ENCODE measurements around the gene SUPT4H1. TPM values are rescaled to one million over a fixed set of nuclear protein-coding genes. Genes with fewer than 3 reads are reported as not detected.
A peak's percentile ranks its signal among the peaks of the same experiment; 100 is the strongest.

Gene SUPT4H1
- total RNA-seq, 1 donor from 2014 or later, result 82.4 TPM

GRCh38 chr17:58317421-58318064 lies 34.5 kb downstream of the SUPT4H1 start:
- ATAC-seq (peak; percentile 67 to 79), DNase-seq (no peak)
- Histone ChIP-seq H3K9me3 (no peaks in the 10 kb centered on the region), H3K27ac (no peak overlapping the region), H3K4me1 (no peaks in the 10 kb centered on the region), H3K36me3 (no peaks in the 10 kb centered on the region), H3K27me3 (ENCODE audit: low read depth) (no peaks in the 10 kb centered on the region), H3K4me3 (no peak overlapping the region)
- TF ChIP-seq CTCF (IDR thresholded peaks at IDR 0.05), result peak; percentile 59
- intact Hi-C loops (cut with DNase I), result no loop called here

DNA sequence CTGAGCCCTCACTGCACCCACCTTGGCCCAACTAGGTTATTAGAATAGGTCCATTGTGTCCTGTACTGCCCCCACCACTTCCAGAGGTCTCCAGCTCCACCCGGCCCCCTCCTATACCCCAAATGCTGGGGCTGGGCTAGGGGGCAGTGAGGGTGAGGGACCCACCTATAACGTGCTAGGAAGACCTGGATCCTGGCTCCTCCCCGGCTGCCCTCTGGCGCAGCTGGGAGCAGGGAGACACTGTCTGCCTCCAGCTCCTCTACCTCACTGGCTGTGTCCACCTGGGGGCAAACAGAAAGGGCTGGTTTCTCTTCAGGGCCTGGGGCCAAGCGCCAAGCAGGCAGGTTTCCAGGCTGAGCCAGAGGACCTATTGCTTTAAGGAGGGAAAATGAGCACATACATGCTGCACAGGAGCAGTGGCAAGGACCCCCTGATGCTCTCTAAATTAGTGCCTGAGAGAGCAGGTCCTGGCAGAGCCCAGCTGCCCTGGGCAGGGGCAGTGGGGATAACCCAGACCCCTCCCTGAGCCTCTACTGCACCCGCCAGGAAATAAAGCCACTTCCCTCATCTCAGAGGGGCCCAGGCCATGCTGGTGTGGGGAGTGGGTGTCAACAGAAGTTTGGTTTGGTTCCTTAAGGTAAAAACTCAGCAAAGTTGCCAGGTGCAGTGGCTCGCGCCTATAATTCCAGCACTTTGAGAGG lies 35.6 kb downstream of the SUPT4H1 start:
- H3K4me3 ChIP-seq, result no peak overlapping the region
- no peaks in the 10 kb centered on the region for H3K36me3 ChIP-seq
- H3K9me3 ChIP-seq, result no peaks in the 10 kb centered on the region
- H3K27ac ChIP-seq, result no peak overlapping the region
- DNase-seq (no peak), ATAC-seq (no peak)
- intact Hi-C loops (cut with DNase I), result no loop called here
- TF ChIP-seq CTCF (IDR thresholded peaks at IDR 0.05), result no peak
- no peaks in the 10 kb centered on the region for H3K4me1 ChIP-seq
- H3K27me3 ChIP-seq (ENCODE audit: low read depth), result no peaks in the 10 kb centered on the region

DNA sequence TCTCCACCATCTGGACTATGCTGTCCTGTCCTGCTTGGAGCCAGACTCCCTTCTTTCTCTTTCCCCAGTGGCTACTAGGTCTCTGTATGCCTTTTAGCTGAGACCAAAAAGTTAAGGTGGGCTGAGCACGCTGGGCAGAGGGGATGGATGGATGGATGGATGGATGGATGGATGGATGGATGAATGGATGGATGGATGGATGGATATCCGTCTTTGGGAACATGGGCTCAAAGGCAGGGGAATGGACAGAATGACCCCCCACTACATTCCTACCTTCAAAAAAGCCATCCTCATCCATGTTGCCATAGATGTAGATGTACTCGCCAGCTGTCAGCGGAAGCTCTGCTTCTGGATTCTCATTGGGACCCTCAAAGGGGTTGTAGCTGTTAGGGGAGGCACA lies 36.3 kb downstream of the SUPT4H1 start:
- Histone ChIP-seq H3K9me3 (no peaks in the 10 kb centered on the region), H3K27ac (no peak overlapping the region), H3K4me1 (no peaks in the 10 kb centered on the region), H3K27me3 (ENCODE audit: low read depth) (no peaks in the 10 kb centered on the region), H3K4me3 (no peak overlapping the region), H3K36me3 (no peaks in the 10 kb centered on the region)
- DNase-seq, result no peak
- ATAC-seq, result no peak
- no peak for TF ChIP-seq CTCF (IDR thresholded peaks at IDR 0.05)
- intact Hi-C loops (cut with DNase I), result no loop called here

DNA sequence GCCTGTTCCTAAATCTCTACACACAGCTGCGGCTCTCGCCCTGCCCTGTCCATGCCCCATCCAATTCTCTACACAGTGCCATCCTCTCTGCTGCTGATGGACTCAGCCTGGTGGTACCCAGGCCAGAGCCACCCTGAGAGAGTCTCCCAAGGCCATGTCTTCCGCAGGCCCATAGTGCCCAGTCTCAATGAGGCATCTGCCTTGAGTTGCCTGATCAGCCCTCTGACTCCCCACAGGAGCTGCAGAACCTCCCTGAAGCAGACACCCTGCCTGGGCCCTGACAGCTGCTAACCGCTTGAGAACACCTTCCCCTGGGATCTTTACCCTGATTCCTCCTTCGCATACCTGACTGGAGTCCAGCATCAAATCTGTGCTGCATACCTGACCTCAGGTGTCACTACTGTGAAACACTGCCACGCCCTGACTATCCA lies 36.7 kb downstream of the SUPT4H1 start:
- no peak overlapping the region for H3K27ac ChIP-seq
- H3K9me3 ChIP-seq, result no peaks in the 10 kb centered on the region
- ATAC-seq (no peak), DNase-seq (no peak)
- H3K27me3 ChIP-seq (ENCODE audit: low read depth), result no peaks in the 10 kb centered on the region
- no peak for TF ChIP-seq CTCF (IDR thresholded peaks at IDR 0.05)
- no peaks in the 10 kb centered on the region for H3K4me1 ChIP-seq
- intact Hi-C loops (cut with DNase I), result no loop called here
- no peak overlapping the region for H3K4me3 ChIP-seq
- no peaks in the 10 kb centered on the region for H3K36me3 ChIP-seq

- ATAC-seq (no peak), DNase-seq (no peak)
- intact Hi-C loops (cut with DNase I), result no loop called here
Measured at GRCh38 chr17:58314706-58315015, 37.3 kb downstream of the SUPT4H1 start.

More at GRCh38 chr17:58314706-58315015, 37.3 kb downstream of the SUPT4H1 start:
- H3K4me3 ChIP-seq, result no peak overlapping the region
- no peak for TF ChIP-seq CTCF (IDR thresholded peaks at IDR 0.05)
- no peaks in the 10 kb centered on the region for H3K27me3 ChIP-seq (ENCODE audit: low read depth)
- no peaks in the 10 kb centered on the region for H3K4me1 ChIP-seq
- H3K36me3 ChIP-seq, result no peaks in the 10 kb centered on the region
- no peaks in the 10 kb centered on the region for H3K9me3 ChIP-seq
- H3K27ac ChIP-seq, result no peak overlapping the region

All from lower lobe of right lung (tissue), 2 donors.